ENCODE measurements around the gene LUC7L. TPM values are rescaled to one million over a fixed set of nuclear protein-coding genes. Genes with fewer than 3 reads are reported as not detected.

The LUC7L gene
- total and polyA plus RNA-seq, 10 of the 15 experiments (the other 5 are each of a cell fraction or from before 2014, with no cell fraction given): 2.3 to 59.6 (median 44.1) TPM

- TF ChIP-seq, protein P1, sequence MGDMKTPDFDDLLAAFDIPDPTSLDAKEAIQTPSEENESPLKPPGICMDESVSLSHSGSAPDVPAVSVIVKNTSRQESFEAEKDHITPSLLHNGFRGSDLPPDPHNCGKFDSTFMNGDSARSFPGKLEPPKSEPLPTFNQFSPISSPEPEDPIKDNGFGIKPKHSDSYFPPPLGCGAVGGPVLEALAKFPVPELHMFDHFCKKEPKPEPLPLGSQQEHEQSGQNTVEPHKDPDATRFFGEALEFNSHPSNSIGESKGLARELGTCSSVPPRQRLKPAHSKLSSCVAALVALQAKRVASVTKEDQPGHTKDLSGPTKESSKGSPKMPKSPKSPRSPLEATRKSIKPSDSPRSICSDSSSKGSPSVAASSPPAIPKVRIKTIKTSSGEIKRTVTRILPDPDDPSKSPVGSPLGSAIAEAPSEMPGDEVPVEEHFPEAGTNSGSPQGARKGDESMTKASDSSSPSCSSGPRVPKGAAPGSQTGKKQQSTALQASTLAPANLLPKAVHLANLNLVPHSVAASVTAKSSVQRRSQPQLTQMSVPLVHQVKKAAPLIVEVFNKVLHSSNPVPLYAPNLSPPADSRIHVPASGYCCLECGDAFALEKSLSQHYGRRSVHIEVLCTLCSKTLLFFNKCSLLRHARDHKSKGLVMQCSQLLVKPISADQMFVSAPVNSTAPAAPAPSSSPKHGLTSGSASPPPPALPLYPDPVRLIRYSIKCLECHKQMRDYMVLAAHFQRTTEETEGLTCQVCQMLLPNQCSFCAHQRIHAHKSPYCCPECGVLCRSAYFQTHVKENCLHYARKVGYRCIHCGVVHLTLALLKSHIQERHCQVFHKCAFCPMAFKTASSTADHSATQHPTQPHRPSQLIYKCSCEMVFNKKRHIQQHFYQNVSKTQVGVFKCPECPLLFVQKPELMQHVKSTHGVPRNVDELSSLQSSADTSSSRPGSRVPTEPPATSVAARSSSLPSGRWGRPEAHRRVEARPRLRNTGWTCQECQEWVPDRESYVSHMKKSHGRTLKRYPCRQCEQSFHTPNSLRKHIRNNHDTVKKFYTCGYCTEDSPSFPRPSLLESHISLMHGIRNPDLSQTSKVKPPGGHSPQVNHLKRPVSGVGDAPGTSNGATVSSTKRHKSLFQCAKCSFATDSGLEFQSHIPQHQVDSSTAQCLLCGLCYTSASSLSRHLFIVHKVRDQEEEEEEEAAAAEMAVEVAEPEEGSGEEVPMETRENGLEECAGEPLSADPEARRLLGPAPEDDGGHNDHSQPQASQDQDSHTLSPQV (IDR thresholded peaks at IDR 0.05): no peak
- no peak for TF ChIP-seq TARDBP (IDR thresholded peaks at IDR 0.05; ENCODE audit: borderline replicate concordance)
- no peak for TF ChIP-seq SMAD1 (IDR thresholded peaks at IDR 0.05; ENCODE audit: low read depth, partially characterized antibody)
- no peak for TF ChIP-seq ESRRA (IDR thresholded peaks at IDR 0.05; ENCODE audit: low read length)
- TF ChIP-seq TAF1 (IDR thresholded peaks at IDR 0.05; ENCODE audit: borderline replicate concordance, low read depth, low read length): no peak
- TF ChIP-seq ZBTB40 (IDR thresholded peaks at IDR 0.05; ENCODE audit: borderline replicate concordance): no peak
- no peak for TF ChIP-seq CREB1 (IDR thresholded peaks at IDR 0.05; ENCODE audit: low read depth)
- TF ChIP-seq, protein P2, sequence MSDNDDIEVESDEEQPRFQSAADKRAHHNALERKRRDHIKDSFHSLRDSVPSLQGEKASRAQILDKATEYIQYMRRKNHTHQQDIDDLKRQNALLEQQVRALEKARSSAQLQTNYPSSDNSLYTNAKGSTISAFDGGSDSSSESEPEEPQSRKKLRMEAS (IDR thresholded peaks at IDR 0.05; ENCODE audit: low read depth, low read length): no peak
Measured at GRCh38 chr16:144797-145252, 84.4 kb downstream of the LUC7L start (continued).
